HUES6 (cell line): Measurements from ENCODE around the gene FES.
"Not testable (repeated sequence)": the region's sequence is repeated elsewhere in the genome, so short reads cannot be mapped to it uniquely, and the experiment has no call there.

Source experiments
- H3K27ac ChIP-seq: 2 replicates; pipeline ENCODE4 v1.7.0; 2013; ENCODE audit warnings: low read depth, mild to moderate bottlenecking, low read length, inconsistent platforms
- H3K27me3 ChIP-seq: 2 replicates; pipeline ENCODE4 v1.6.1; 2013; ENCODE audit warnings: low read length; ENCODE audit not compliant: control insufficient read depth, insufficient read depth
- H3K36me3 ChIP-seq: 2 replicates; pipeline ENCODE4 v1.6.1; 2013; ENCODE audit warnings: low read length; ENCODE audit not compliant: control insufficient read depth, insufficient read depth
- H3K4me1 ChIP-seq: 2 replicates; pipeline ENCODE4 v1.6.1; 2013; ENCODE audit warnings: low read length; ENCODE audit not compliant: control insufficient read depth, insufficient read depth
- H3K4me3 ChIP-seq: 2 replicates; pipeline ENCODE4 v1.5.1; 2013; ENCODE audit warnings: low read depth, low read length
- H3K9ac ChIP-seq: one replicate; pipeline ENCODE4 v1.6.1; 2013; ENCODE audit warnings: mild to moderate bottlenecking, low read length
- H3K9me3 ChIP-seq: 2 replicates; pipeline ENCODE4 v1.6.1; 2013; ENCODE audit warnings: low read depth, low read length; ENCODE audit not compliant: control insufficient read depth, insufficient read depth

FES gene

DNA sequence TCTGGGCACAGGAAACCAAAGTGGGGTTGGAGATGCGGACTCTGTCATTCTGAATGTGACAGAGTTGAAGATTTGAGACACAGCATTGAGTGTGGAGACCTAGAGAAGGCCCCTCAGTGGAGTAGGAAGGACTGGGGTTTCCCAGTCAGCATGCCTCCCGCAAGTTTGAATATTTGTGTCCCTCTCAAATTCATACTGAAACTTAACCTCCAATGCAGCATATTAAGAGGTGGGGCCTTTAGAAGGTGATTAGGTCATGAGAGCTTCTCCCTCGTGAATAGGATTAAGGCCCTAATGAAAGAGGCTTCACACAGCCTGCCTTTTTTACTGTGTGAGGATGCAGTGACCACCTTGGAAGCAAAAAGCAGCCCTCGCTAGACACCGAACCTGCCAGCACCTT, 40.1 kb downstream of the FES start:
- H3K9me3 ChIP-seq = no peaks in the 10 kb centered on the region
- H3K9ac ChIP-seq = no peak overlapping the region
- H3K27ac ChIP-seq = no peak overlapping the region
- no peaks in the 10 kb centered on the region for H3K27me3 ChIP-seq
- no peak overlapping the region for H3K4me3 ChIP-seq
- peaks cover 12% of the 10 kb centered on the region; the same call in 1 of the 2 replicates for H3K36me3 ChIP-seq
- H3K4me1 ChIP-seq = no peaks in the 10 kb centered on the region

GRCh38 chr15:90926766-90927165, 42.5 kb downstream of the FES start:
- not testable (repeated sequence) for H3K9ac ChIP-seq, H3K36me3 ChIP-seq, H3K27me3 ChIP-seq, H3K27ac ChIP-seq, H3K4me3 ChIP-seq, H3K4me1 ChIP-seq, H3K9me3 ChIP-seq

DNA sequence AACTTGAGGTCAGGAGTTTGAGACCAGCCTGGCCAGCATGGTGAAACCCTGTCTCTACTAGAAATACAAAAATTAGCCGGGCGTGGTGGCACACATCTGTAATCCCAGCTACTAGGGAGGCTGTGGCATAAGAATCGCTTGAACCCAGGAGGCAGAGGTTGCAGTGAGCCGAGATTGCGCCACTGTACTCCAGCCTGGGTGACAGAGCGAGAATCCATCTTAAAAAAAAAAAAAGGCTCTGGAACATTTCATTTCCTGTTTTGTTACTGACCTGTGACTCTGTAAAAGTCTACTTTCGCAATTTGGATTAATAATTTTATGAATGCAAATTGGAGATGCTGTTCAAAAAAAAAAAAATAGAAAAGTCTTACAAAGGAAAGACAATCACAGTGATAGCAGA, 43.8 kb downstream of the FES start:
- H3K9ac ChIP-seq, H3K27me3 ChIP-seq, H3K36me3 ChIP-seq, H3K9me3 ChIP-seq, H3K4me1 ChIP-seq, H3K27ac ChIP-seq, H3K4me3 ChIP-seq: not testable (repeated sequence)

GRCh38 chr15:90929246-90930019, 45.1 kb downstream of the FES start:
- Histone ChIP-seq H3K4me1 (peaks cover 7% of the 10 kb centered on the region; the same call in 1 of the 2 replicates), H3K27me3 (peaks cover 8% of the 10 kb centered on the region), H3K9ac (no peak overlapping the region), H3K36me3 (no peaks in the 10 kb centered on the region), H3K4me3 (peak overlapping the region; percentile 23; the same call in 1 of the 2 replicates), H3K27ac (no peak overlapping the region), H3K9me3 (no peaks in the 10 kb centered on the region)

GRCh38 chr15:90930861-90931574, 46.7 kb downstream of the FES start:
- Histone ChIP-seq H3K36me3 (no peaks in the 10 kb centered on the region), H3K4me3 (peak overlapping the region; percentile 91), H3K27me3 (peaks cover 8% of the 10 kb centered on the region), H3K27ac (no peak overlapping the region), H3K9ac (no peak overlapping the region), H3K9me3 (no peaks in the 10 kb centered on the region), H3K4me1 (peaks cover 12% of the 10 kb centered on the region)

GRCh38 chr15:90931575-90931827, 47.2 kb downstream of the FES start:
- H3K36me3 ChIP-seq = peaks cover 3% of the 10 kb centered on the region; the same call in 1 of the 2 replicates
- H3K27ac ChIP-seq = no peak overlapping the region
- H3K4me1 ChIP-seq = peaks cover 17% of the 10 kb centered on the region
- no peaks in the 10 kb centered on the region for H3K9me3 ChIP-seq
- peak overlapping the region; percentile 91 for H3K4me3 ChIP-seq
- peaks cover 8% of the 10 kb centered on the region for H3K27me3 ChIP-seq
- no peak overlapping the region for H3K9ac ChIP-seq

- Histone ChIP-seq H3K36me3 (peaks cover 9% of the 10 kb centered on the region), H3K27ac (no peak within 1 kb of the TSS), H3K9me3 (no peaks in the 10 kb centered on the region), H3K4me3 (peak within 1 kb of the TSS; percentile 91), H3K4me1 (peaks cover 17% of the 10 kb centered on the region), H3K27me3 (peaks cover 8% of the 10 kb centered on the region), H3K9ac (peak within 1 kb of the TSS; percentile 68)
Measured at GRCh38 chr15:90931828-90932659, 47.7 kb downstream of the FES start, which contains the start of gene HDDC3. TSS of gene HDDC3 (minus strand) at chr15:90932549. CDS start at chr15:90932540, 9 bp downstream.

DNA sequence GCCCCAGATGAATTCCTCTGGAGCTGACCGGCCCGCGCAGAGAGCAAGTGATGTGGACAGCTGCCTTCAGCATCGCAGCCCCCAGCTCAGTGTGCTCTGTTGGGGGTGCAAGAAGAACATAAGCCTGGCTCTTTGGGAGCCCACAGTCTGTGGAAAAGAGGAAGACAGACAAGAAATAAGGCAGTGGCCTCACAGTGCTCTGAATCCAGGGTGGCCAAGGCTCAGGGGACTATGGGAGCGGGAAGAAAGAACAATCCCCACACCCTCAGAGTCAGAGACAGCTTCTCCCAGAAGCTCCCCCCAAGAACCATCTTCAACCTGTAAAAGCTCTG, 48.3 kb downstream of the FES start:
- Histone ChIP-seq H3K4me1 (peaks cover 17% of the 10 kb centered on the region), H3K4me3 (peak overlapping the region; percentile 91), H3K36me3 (peaks cover 12% of the 10 kb centered on the region), H3K27me3 (peaks cover 8% of the 10 kb centered on the region), H3K27ac (no peak overlapping the region), H3K9ac (no peak overlapping the region), H3K9me3 (no peaks in the 10 kb centered on the region)

GRCh38 chr15:90933301-90933700, 49.0 kb downstream of the FES start:
- H3K4me1 ChIP-seq = peaks cover 17% of the 10 kb centered on the region
- no peak overlapping the region for H3K9ac ChIP-seq
- H3K36me3 ChIP-seq = peaks cover 15% of the 10 kb centered on the region
- H3K9me3 ChIP-seq = no peaks in the 10 kb centered on the region
- peaks cover 8% of the 10 kb centered on the region for H3K27me3 ChIP-seq
- H3K27ac ChIP-seq = no peak overlapping the region
- H3K4me3 ChIP-seq = no peak overlapping the region

DNA sequence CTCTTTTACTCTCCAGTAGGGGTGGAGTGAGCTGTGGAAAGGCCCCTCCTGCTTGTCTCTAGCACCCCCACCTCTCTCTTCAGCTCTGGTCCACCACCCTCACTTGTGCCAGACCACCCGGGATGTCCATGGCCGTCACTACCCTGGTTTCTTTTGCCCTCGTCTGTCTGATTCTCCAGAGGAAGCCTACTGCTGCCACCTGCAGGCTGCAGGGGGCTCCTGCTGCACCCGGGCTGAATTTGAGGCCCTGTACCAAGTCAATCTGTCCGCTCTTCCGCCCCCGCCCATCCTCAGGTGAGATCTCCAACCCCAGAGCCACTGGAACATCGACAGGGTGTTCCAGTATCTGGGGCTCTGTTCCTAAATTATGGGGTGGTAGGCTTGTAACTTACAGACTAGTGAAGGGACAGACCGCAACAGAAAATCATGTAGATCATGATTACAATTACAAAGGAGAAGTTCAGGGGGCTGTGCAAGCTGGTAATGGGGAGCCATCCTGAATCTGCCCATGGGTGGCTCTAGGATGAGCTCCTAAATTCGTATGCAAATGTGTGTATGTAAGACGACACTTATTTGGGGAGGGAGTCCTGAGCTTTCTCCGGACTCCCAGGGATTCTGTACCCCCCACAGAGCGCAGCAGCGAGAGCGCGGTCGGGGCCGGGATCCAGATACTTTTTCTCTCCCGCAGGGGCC, 50.1 kb downstream of the FES start:
- peaks cover 17% of the 10 kb centered on the region for H3K4me1 ChIP-seq
- peak overlapping the region; percentile 82 for H3K4me3 ChIP-seq
- peak overlapping the region; percentile 23 for H3K9ac ChIP-seq
- peaks cover 19% of the 10 kb centered on the region for H3K36me3 ChIP-seq
- H3K9me3 ChIP-seq = no peaks in the 10 kb centered on the region
- peaks cover 8% of the 10 kb centered on the region for H3K27me3 ChIP-seq
- no peak overlapping the region for H3K27ac ChIP-seq
